IPS-18a (cell line): ENCODE results near the gene UBASH3A.

Experiments used
- H3K27ac ChIP-seq: one replicate; pipeline ENCODE4 v1.5.1; 2013; ENCODE audit warnings: low read length
- H3K27me3 ChIP-seq: one replicate; pipeline ENCODE4 v1.6.1; 2013; ENCODE audit warnings: mild to moderate bottlenecking, low read length; ENCODE audit not compliant: control insufficient read depth, insufficient read depth
- H3K36me3 ChIP-seq: one replicate; pipeline ENCODE4 v1.6.1; 2013; ENCODE audit warnings: low read depth, low read length; ENCODE audit not compliant: control insufficient read depth
- H3K4me1 ChIP-seq: one replicate; pipeline ENCODE4 v1.6.1; 2013; ENCODE audit warnings: low read depth, low read length; ENCODE audit not compliant: control insufficient read depth
- H3K4me3 ChIP-seq: one replicate; pipeline ENCODE4 v1.5.1; 2013; ENCODE audit warnings: low read length
- H3K9ac ChIP-seq: one replicate; pipeline ENCODE4 v1.6.1; 2013; ENCODE audit warnings: mild to moderate bottlenecking, low read length, moderate library complexity
- H3K9me3 ChIP-seq: one replicate; pipeline ENCODE4 v1.6.1; 2013; ENCODE audit warnings: low read depth, low read length; ENCODE audit not compliant: control insufficient read depth

The UBASH3A gene

GRCh38 chr21:42426424-42426823 is 22.7 kb downstream of the UBASH3A start:
- Histone ChIP-seq H3K36me3 (no peaks in the 10 kb centered on the region), H3K9me3 (no peaks in the 10 kb centered on the region), H3K9ac (no peak overlapping the region), H3K27me3 (no peaks in the 10 kb centered on the region), H3K27ac (no peak overlapping the region), H3K4me3 (no peak overlapping the region), H3K4me1 (no peaks in the 10 kb centered on the region)

- H3K27ac ChIP-seq: no peak overlapping the region
- H3K27me3 ChIP-seq: no peaks in the 10 kb centered on the region
- H3K9ac ChIP-seq: no peak overlapping the region
- H3K4me1 ChIP-seq: no peaks in the 10 kb centered on the region
- H3K4me3 ChIP-seq: no peak overlapping the region
- H3K36me3 ChIP-seq: no peaks in the 10 kb centered on the region
- H3K9me3 ChIP-seq: no peaks in the 10 kb centered on the region
These were observed 23.3 kb downstream of the UBASH3A start for GRCh38 chr21:42426876-42427480.

- Histone ChIP-seq H3K9me3 (no peaks in the 10 kb centered on the region), H3K36me3 (no peaks in the 10 kb centered on the region), H3K4me3 (no peak overlapping the region), H3K27me3 (no peaks in the 10 kb centered on the region), H3K4me1 (no peaks in the 10 kb centered on the region), H3K9ac (no peak overlapping the region), H3K27ac (no peak overlapping the region)
These were observed 24.2 kb downstream of the UBASH3A start for GRCh38 chr21:42427809-42428419.

- no peaks in the 10 kb centered on the region for H3K27me3 ChIP-seq
These were observed 25.3 kb downstream of the UBASH3A start for GRCh38 chr21:42429021-42429420.

GRCh38 chr21:42429856-42430255 is 26.2 kb downstream of the UBASH3A start:
- H3K27me3 ChIP-seq: no peaks in the 10 kb centered on the region
- H3K4me3 ChIP-seq: no peak overlapping the region
- H3K9ac ChIP-seq: no peak overlapping the region
- H3K9me3 ChIP-seq: no peaks in the 10 kb centered on the region
- H3K4me1 ChIP-seq: no peaks in the 10 kb centered on the region
- no peak overlapping the region for H3K27ac ChIP-seq
- no peaks in the 10 kb centered on the region for H3K36me3 ChIP-seq

More at GRCh38 chr21:42429021-42429420, 25.3 kb downstream of the UBASH3A start:
- Histone ChIP-seq H3K9me3 (no peaks in the 10 kb centered on the region), H3K27ac (no peak overlapping the region), H3K4me1 (no peaks in the 10 kb centered on the region), H3K9ac (no peak overlapping the region), H3K36me3 (no peaks in the 10 kb centered on the region), H3K4me3 (no peak overlapping the region)

- H3K9ac ChIP-seq: no peak overlapping the region
- no peak overlapping the region for H3K27ac ChIP-seq
- no peaks in the 10 kb centered on the region for H3K36me3 ChIP-seq
- no peaks in the 10 kb centered on the region for H3K27me3 ChIP-seq
- no peaks in the 10 kb centered on the region for H3K9me3 ChIP-seq
- H3K4me3 ChIP-seq: no peak overlapping the region
- H3K4me1 ChIP-seq: no peaks in the 10 kb centered on the region
These were observed 26.8 kb downstream of the UBASH3A start for GRCh38 chr21:42430521-42430920.

GRCh38 chr21:42431196-42431595 is 27.5 kb downstream of the UBASH3A start:
- no peaks in the 10 kb centered on the region for H3K4me1 ChIP-seq
- no peak overlapping the region for H3K9ac ChIP-seq

GRCh38 chr21:42432695-42433094 is 29.0 kb downstream of the UBASH3A start:
- Histone ChIP-seq H3K9me3 (no peaks in the 10 kb centered on the region), H3K27me3 (no peaks in the 10 kb centered on the region), H3K4me1 (no peaks in the 10 kb centered on the region), H3K36me3 (no peaks in the 10 kb centered on the region), H3K27ac (no peak overlapping the region), H3K9ac (no peak overlapping the region), H3K4me3 (no peak overlapping the region)

More at GRCh38 chr21:42431196-42431595, 27.5 kb downstream of the UBASH3A start:
- Histone ChIP-seq H3K9me3 (no peaks in the 10 kb centered on the region), H3K27me3 (no peaks in the 10 kb centered on the region), H3K27ac (no peak overlapping the region), H3K36me3 (no peaks in the 10 kb centered on the region), H3K4me3 (no peak overlapping the region)

- H3K27ac ChIP-seq: no peak overlapping the region
- no peaks in the 10 kb centered on the region for H3K9me3 ChIP-seq
- H3K9ac ChIP-seq: no peak overlapping the region
- H3K4me3 ChIP-seq: no peak overlapping the region
- H3K4me1 ChIP-seq: no peaks in the 10 kb centered on the region
- H3K27me3 ChIP-seq: no peaks in the 10 kb centered on the region
- H3K36me3 ChIP-seq: no peaks in the 10 kb centered on the region
These were observed 30.3 kb downstream of the UBASH3A start for GRCh38 chr21:42433946-42434551.

GRCh38 chr21:42434884-42435283 is 31.2 kb downstream of the UBASH3A start:
- H3K9me3 ChIP-seq: no peaks in the 10 kb centered on the region
- no peaks in the 10 kb centered on the region for H3K27me3 ChIP-seq
- H3K36me3 ChIP-seq: no peaks in the 10 kb centered on the region

GRCh38 chr21:42435401-42435800 is 31.7 kb downstream of the UBASH3A start:
- Histone ChIP-seq H3K9me3 (no peaks in the 10 kb centered on the region), H3K27ac (no peak overlapping the region), H3K9ac (no peak overlapping the region), H3K4me3 (no peak overlapping the region), H3K4me1 (no peaks in the 10 kb centered on the region), H3K36me3 (no peaks in the 10 kb centered on the region), H3K27me3 (no peaks in the 10 kb centered on the region)

More at GRCh38 chr21:42434884-42435283, 31.2 kb downstream of the UBASH3A start:
- no peak overlapping the region for H3K4me3 ChIP-seq
- H3K27ac ChIP-seq: no peak overlapping the region
- H3K4me1 ChIP-seq: no peaks in the 10 kb centered on the region
- no peak overlapping the region for H3K9ac ChIP-seq

- H3K9ac ChIP-seq: no peak overlapping the region
- no peak overlapping the region for H3K4me3 ChIP-seq
- no peaks in the 10 kb centered on the region for H3K27me3 ChIP-seq
- H3K4me1 ChIP-seq: no peaks in the 10 kb centered on the region
- H3K27ac ChIP-seq: no peak overlapping the region
- no peaks in the 10 kb centered on the region for H3K36me3 ChIP-seq
- no peaks in the 10 kb centered on the region for H3K9me3 ChIP-seq
These were observed 32.1 kb downstream of the UBASH3A start for GRCh38 chr21:42435833-42436232.
